Skeletal muscle tissue (tissue), 4 donors: ENCODE measurements around the gene KCNH1. TPM values are rescaled to one million over a fixed set of nuclear protein-coding genes. Genes with fewer than 3 reads are reported as not detected.

ENCODE experiments used
- H3K27ac ChIP-seq: one replicate; pipeline ENCODE4 v1.7.0; 2013; ENCODE audit warnings: mild to moderate bottlenecking, low read depth, low read length, inconsistent platforms
- H3K27me3 ChIP-seq, 3 donors: one replicate each; pipeline ENCODE4 v1.7.0; 2013; ENCODE audit warnings: low read length in 3 of 3; ENCODE audit not compliant: control insufficient read depth in 3 of 3, insufficient read depth in 3 of 3
- H3K36me3 ChIP-seq, 3 donors: one replicate each; pipeline ENCODE4 v1.7.0; 2013; ENCODE audit warnings: low read length in 3 of 3; ENCODE audit not compliant: control insufficient read depth in 3 of 3, insufficient read depth in 3 of 3
- H3K4me1 ChIP-seq, 3 donors: one replicate each; pipeline ENCODE4 v1.7.0; 2013; ENCODE audit warnings: low read length in 3 of 3, mild to moderate bottlenecking in 3 of 3; ENCODE audit not compliant: control insufficient read depth in 3 of 3, insufficient read depth in 3 of 3
- H3K4me3 ChIP-seq, 3 donors: one replicate each; pipeline ENCODE4 v1.7.0; 2013; ENCODE audit warnings: low read length in 3 of 3
- H3K9ac ChIP-seq, 3 donors: one replicate each; pipeline ENCODE4 v1.7.0; 2013; ENCODE audit warnings: low read length in 3 of 3, mild to moderate bottlenecking in 3 of 3, moderate library complexity in 2 of 3, low read depth in 1 of 3
- H3K9me3 ChIP-seq, 3 donors: one replicate each; pipeline ENCODE4 v1.7.0; 2013; ENCODE audit warnings: low read length in 3 of 3; ENCODE audit not compliant: control insufficient read depth in 3 of 3
- total RNA-seq: library from RNA; depleted of rRNA; stranded (reverse); fragments of >200 nt; gene quantifications from one replicate; pipeline ENCODE4 v1.2.3, GENCODE V29; 2014
- donor health status: Osteomylitis.

KCNH1 gene
- total RNA-seq, 1 donor from 2014 or later, result 0.52 TPM

- H3K27me3 ChIP-seq, result no peaks in the 10 kb centered on the region
- no peak overlapping the region for H3K27ac ChIP-seq
- no peaks in the 10 kb centered on the region for H3K36me3 ChIP-seq
- H3K4me3 ChIP-seq, result no peak overlapping the region
- H3K9ac ChIP-seq, result no peak overlapping the region
- no peaks in the 10 kb centered on the region for H3K9me3 ChIP-seq
- no peaks in the 10 kb centered on the region for H3K4me1 ChIP-seq
Observed at GRCh38 chr1:210850556-210850955, 283.4 kb downstream of the KCNH1 start.

GRCh38 chr1:210848474-210848873 is 285.5 kb downstream of the KCNH1 start:
- no peaks in the 10 kb centered on the region for H3K4me1 ChIP-seq
- no peaks in the 10 kb centered on the region for H3K9me3 ChIP-seq
- no peak overlapping the region for H3K9ac ChIP-seq
- H3K27ac ChIP-seq, result no peak overlapping the region
- H3K27me3 ChIP-seq, result no peaks in the 10 kb centered on the region
- H3K4me3 ChIP-seq, result no peak overlapping the region
- H3K36me3 ChIP-seq, result no peaks in the 10 kb centered on the region

- Histone ChIP-seq H3K36me3 (no peaks in the 10 kb centered on the region), H3K27ac (no peak overlapping the region), H3K9me3 (no peaks in the 10 kb centered on the region), H3K27me3 (no peaks in the 10 kb centered on the region), H3K4me3 (no peak overlapping the region), H3K4me1 (no peaks in the 10 kb centered on the region), H3K9ac (no peak overlapping the region)
Observed at GRCh38 chr1:210841926-210842625, 291.9 kb downstream of the KCNH1 start.

DNA sequence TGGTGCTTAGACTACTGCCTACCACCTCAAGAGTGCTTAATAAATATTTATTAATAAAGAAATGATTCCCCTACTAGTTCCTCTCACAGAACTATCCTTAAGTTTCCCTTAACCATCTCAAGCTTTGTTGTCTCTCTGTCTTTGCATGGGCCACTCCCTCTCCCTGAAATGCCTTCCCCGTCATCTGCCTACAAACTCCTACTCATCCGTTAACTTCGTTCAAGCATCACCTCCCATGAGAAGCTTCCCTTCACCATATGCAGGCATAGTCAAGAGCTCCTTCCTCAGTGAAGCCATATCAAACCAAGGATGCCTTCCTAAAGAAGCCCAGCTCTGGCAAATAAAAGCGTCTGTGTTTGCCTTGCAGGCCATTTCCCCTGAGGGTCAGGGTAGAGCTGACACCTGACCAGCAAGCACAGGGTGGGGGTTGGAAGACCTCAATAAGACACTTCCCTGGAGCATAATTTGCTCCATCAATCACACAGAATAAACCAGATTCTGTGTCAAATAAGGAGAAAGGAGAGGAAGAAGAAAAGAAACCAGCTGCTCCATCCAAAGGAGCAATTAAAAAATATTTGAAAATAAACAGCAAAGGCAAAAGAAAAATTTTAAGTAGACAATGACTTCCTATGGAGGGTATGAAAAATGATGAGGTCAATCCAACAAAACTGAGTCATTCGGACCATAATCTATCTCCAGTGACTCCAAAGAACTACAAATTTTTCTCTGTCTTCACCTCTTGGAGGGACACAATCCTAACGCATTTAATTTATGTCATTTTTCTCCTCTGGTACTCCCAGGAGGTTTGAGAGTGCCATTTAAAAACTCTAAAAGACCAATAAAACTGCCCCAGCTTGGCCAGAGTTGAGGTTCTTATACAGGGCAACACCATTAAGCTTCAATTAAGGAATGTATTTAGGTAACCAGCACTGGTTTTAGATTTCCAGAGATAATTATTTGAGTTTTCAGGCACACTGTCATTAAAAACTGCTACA is 303.6 kb downstream of the KCNH1 start:
- Histone ChIP-seq H3K4me1 (no peaks in the 10 kb centered on the region), H3K36me3 (no peaks in the 10 kb centered on the region), H3K9ac (no peak overlapping the region), H3K27ac (no peak overlapping the region), H3K9me3 (no peaks in the 10 kb centered on the region), H3K27me3 (no peaks in the 10 kb centered on the region), H3K4me3 (no peak overlapping the region)

- H3K27me3 ChIP-seq, result no peaks in the 10 kb centered on the region
- H3K9ac ChIP-seq, result no peak overlapping the region
- no peaks in the 10 kb centered on the region for H3K9me3 ChIP-seq
- no peak overlapping the region for H3K27ac ChIP-seq
- no peaks in the 10 kb centered on the region for H3K36me3 ChIP-seq
- no peaks in the 10 kb centered on the region for H3K4me1 ChIP-seq
- H3K4me3 ChIP-seq, result no peak overlapping the region
Observed at GRCh38 chr1:210828996-210829596, 304.9 kb downstream of the KCNH1 start.

DNA sequence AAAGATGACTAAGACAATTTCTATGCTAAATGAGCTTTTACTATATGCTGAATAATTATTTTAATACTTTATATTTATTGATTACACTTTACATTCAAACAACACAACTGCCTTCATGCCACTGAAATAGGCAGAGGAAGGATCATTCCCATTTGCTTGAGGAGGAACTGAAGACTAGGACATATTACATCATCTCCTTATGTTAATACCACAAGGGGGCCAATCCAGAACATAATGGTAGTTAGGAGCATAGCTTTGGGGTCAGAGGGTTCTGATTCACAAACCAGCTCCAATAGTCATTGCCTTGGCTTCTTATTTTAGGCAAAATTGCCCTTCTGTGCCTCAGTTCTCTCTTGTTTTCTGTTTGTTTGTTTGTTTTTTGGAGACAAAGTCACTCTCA is 306.5 kb downstream of the KCNH1 start:
- Histone ChIP-seq H3K9ac (no peak overlapping the region), H3K9me3 (no peaks in the 10 kb centered on the region), H3K27ac (no peak overlapping the region), H3K4me3 (no peak overlapping the region), H3K4me1 (no peaks in the 10 kb centered on the region), H3K36me3 (no peaks in the 10 kb centered on the region), H3K27me3 (no peaks in the 10 kb centered on the region)

DNA sequence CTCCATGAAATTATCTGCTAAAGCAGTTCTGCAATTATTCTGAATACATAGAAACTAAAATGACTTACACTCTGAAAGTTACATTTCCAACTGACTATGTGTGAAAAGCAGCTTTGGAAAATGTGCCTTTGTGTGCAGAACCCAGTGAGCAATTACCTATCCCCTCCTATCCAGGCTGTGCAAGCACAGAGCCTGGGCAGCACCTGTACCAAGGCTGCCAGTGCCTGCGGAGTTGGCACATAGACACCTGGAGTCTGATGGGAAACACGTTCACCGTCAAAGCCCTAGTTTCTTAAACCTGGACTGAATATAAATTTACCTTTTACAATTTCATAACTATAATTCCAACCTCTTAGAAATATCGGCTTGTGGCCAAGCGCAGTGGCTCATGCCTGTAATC is 307.3 kb downstream of the KCNH1 start:
- Histone ChIP-seq H3K4me1 (no peaks in the 10 kb centered on the region), H3K36me3 (no peaks in the 10 kb centered on the region)

DNA sequence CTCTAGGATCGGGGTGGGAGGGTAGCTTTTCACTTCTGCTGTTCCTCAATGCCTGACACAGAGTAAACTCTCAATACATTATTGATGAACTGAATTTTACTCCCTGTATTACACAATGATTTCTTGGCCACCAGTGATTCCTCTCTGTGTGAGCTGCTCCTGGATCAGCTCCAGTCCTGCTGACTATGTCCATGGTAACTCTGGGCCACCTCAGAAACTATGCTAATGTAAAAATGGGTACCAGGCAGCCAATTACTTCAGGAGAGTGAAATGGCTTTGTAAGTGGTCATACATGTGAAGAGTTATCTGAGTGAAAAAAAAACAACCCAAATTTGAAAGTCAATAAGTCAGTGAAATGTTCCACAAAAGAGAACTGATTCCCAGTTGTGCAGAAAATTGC is 311.0 kb downstream of the KCNH1 start:
- Histone ChIP-seq H3K27me3 (no peaks in the 10 kb centered on the region), H3K36me3 (no peaks in the 10 kb centered on the region), H3K4me1 (no peaks in the 10 kb centered on the region), H3K27ac (no peak overlapping the region), H3K9ac (no peak overlapping the region), H3K4me3 (no peak overlapping the region), H3K9me3 (no peaks in the 10 kb centered on the region)

More for the DNA sequence above, 307.3 kb downstream of the KCNH1 start:
- Histone ChIP-seq H3K9ac (no peak overlapping the region), H3K27ac (no peak overlapping the region), H3K27me3 (no peaks in the 10 kb centered on the region), H3K9me3 (no peaks in the 10 kb centered on the region), H3K4me3 (no peak overlapping the region)

DNA sequence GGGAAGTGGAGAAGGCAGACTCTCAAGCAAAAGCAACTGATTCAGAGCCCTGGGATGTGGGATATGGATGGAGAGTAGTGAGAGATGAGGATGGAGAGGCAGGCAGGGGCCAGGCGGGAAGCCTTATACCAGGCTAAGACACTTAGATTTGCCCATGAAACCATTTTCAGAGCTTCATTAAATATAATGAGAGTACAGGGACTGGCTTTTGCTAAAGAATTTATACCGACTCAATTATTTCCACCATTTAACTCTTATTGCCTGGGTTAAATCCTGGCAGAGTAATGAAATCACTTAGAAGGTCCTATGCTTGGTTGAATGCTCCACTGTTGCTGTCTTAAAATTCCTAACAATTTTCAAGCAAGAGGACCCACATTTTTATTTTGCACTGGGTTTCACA is 311.7 kb downstream of the KCNH1 start:
- Histone ChIP-seq H3K36me3 (no peaks in the 10 kb centered on the region), H3K27me3 (no peaks in the 10 kb centered on the region), H3K9me3 (no peaks in the 10 kb centered on the region), H3K4me1 (no peaks in the 10 kb centered on the region), H3K9ac (no peak overlapping the region), H3K4me3 (no peak overlapping the region), H3K27ac (no peak overlapping the region)

DNA sequence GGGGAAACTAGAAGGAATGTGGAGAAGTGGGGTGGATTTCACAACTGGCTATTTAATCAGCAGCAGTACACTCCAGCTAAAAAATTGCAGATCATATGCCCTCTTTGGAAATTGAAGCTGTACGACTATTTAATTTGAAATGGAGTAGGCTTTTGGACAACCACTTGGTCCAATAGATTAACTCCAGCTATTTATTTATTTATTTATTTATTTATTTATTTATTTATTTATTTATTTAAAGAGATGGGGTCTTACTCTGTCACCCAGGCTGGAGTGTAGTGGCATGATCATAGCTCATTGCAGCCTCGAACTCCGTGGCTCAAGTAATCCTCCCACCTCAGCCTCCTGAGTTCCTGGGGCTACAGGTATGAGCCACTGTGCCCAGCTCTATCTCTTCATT is 312.3 kb downstream of the KCNH1 start:
- H3K36me3 ChIP-seq, result no peaks in the 10 kb centered on the region
- H3K4me3 ChIP-seq, result no peak overlapping the region
- no peak overlapping the region for H3K27ac ChIP-seq
- H3K9ac ChIP-seq, result no peak overlapping the region
- H3K9me3 ChIP-seq, result no peaks in the 10 kb centered on the region
- H3K4me1 ChIP-seq, result no peaks in the 10 kb centered on the region
- H3K27me3 ChIP-seq, result no peaks in the 10 kb centered on the region
